CD14-positive monocyte (primary cell): ENCODE data around the gene CSNK1D. TPM values are rescaled to one million over a fixed set of nuclear protein-coding genes. Genes with fewer than 3 reads are reported as not detected.

Experiments
- DNase-seq, 3 donors: peaks; one replicate each; pipeline ENCODE4 v3.0.0-alpha.2; 2011 to 2022
- H2AFZ ChIP-seq: 2 replicates; pipeline ENCODE4 v1.6.0; 2012; ENCODE audit warnings: mild to moderate bottlenecking, low read depth, low read length, inconsistent platforms; ENCODE audit not compliant: insufficient read depth, poor library complexity, severe bottlenecking
- H3K27ac ChIP-seq, 2 donors: 1 replicate in 1 of 2; 2 replicates in 1 of 2; pipeline ENCODE4 v1.5.1; 2012 to 2013; ENCODE audit warnings: low read length in 2 of 2, control low read depth in 1 of 2, inconsistent platforms in 1 of 2, low read depth in 1 of 2, mild to moderate bottlenecking in 1 of 2
- H3K27me3 ChIP-seq, 2 donors: one replicate each; pipeline versions ENCODE4 v1.6.0 to v1.6.1; 2011 to 2013; ENCODE audit warnings: low read length in 2 of 2; ENCODE audit not compliant: control insufficient read depth in 2 of 2, insufficient read depth in 2 of 2
- H3K36me3 ChIP-seq, 2 donors: replicated peaks in 1 of 2; 1 replicate in 1 of 2; 2 replicates in 1 of 2; pipeline versions ENCODE4 v1.5.1 to v1.6.1; 2012 to 2013; ENCODE audit warnings: low read length in 2 of 2, control low read depth in 1 of 2, inconsistent platforms in 1 of 2, mild to moderate bottlenecking in 1 of 2; ENCODE audit not compliant: insufficient read depth in 2 of 2, control insufficient read depth in 1 of 2
- H3K4me1 ChIP-seq, 2 donors: 1 replicate in 1 of 2; 2 replicates in 1 of 2; pipeline versions ENCODE4 v1.5.1 to v1.6.1; 2012 to 2013; ENCODE audit warnings: low read length in 2 of 2, control low read depth in 1 of 2, inconsistent platforms in 1 of 2, mild to moderate bottlenecking in 1 of 2, moderate library complexity in 1 of 2; ENCODE audit not compliant: insufficient read depth in 2 of 2, control insufficient read depth in 1 of 2
- H3K4me2 ChIP-seq: replicated peaks from 2 replicates; pipeline ENCODE3; 2012; ENCODE audit warnings: low read length, moderate library complexity, mild to moderate bottlenecking; ENCODE audit not compliant: poor library complexity, severe bottlenecking; ENCODE audit errors: extremely low read depth
- H3K4me3 ChIP-seq, 3 experiments: fragments of 200-600 bp in 1 of 3; sonication (generic) in 1 of 3; replicated peaks in 1 of 3; 1 replicate in 2 of 3; 2 replicates in 1 of 3; pipeline ENCODE4 v1.5.1; 2011 to 2013; ENCODE audit warnings: low read length in 3 of 3, mild to moderate bottlenecking in 3 of 3, control low read depth in 2 of 3, low read depth in 2 of 3, inconsistent platforms in 1 of 3, moderate library complexity in 1 of 3
- H3K79me2 ChIP-seq: 2 replicates; pipeline ENCODE4 v1.6.0; 2012; ENCODE audit warnings: mild to moderate bottlenecking, control low read depth, inconsistent platforms, low read length, moderate library complexity; ENCODE audit not compliant: insufficient read depth
- H3K9ac ChIP-seq: 2 replicates; pipeline ENCODE4 v1.6.0; 2017; ENCODE audit warnings: low read length, mild to moderate bottlenecking; ENCODE audit not compliant: insufficient read depth, poor library complexity, severe bottlenecking
- H3K9me3 ChIP-seq, 2 donors: replicated peaks in 1 of 2; 1 replicate in 1 of 2; 2 replicates in 1 of 2; pipeline versions ENCODE4 v1.5.1 to v1.6.1; 2012 to 2013; ENCODE audit warnings: low read length in 2 of 2, control low read depth in 1 of 2; ENCODE audit not compliant: control insufficient read depth in 1 of 2, insufficient read depth in 1 of 2
- H4K20me1 ChIP-seq: 2 replicates; pipeline ENCODE4 v1.6.0; 2012; ENCODE audit warnings: mild to moderate bottlenecking, low read length, control low read depth, moderate library complexity; ENCODE audit not compliant: insufficient read depth
- H3K27ac Mint-ChIP-seq, 7 donors: one replicate each; pipeline ENCODE4 v1.8.0; 2020; ENCODE audit warnings: mild to moderate bottlenecking in 7 of 7, mixed read lengths in 7 of 7, moderate library complexity in 6 of 7, inconsistent platforms in 2 of 7
- H3K27me3 Mint-ChIP-seq, 3 donors: one replicate each; pipeline ENCODE4 v1.8.0; 2021 to 2022; ENCODE audit warnings: low read depth in 3 of 3, mild to moderate bottlenecking in 3 of 3, mixed read lengths in 3 of 3, moderate library complexity in 3 of 3, inconsistent platforms in 1 of 3
- H3K36me3 Mint-ChIP-seq, 2 donors: one replicate each; pipeline ENCODE4 v1.8.0; 2020; ENCODE audit warnings: mixed read lengths in 2 of 2, inconsistent platforms in 1 of 2, mild to moderate bottlenecking in 1 of 2
- H3K4me1 Mint-ChIP-seq: one replicate; pipeline ENCODE4 v1.8.0; 2020; ENCODE audit warnings: mild to moderate bottlenecking, mixed read lengths
- H3K4me3 Mint-ChIP-seq, 2 donors: one replicate each; pipeline ENCODE4 v1.8.0; 2020; ENCODE audit warnings: mild to moderate bottlenecking in 2 of 2, mixed read lengths in 2 of 2, moderate library complexity in 1 of 2
- H3K9me3 Mint-ChIP-seq, 7 donors: one replicate each; pipeline ENCODE4 v1.8.0; 2020 to 2022; ENCODE audit warnings: mixed read lengths in 7 of 7, mild to moderate bottlenecking in 6 of 7, moderate library complexity in 6 of 7, inconsistent platforms in 2 of 7
- WGBS: methylation state at CpG from one replicate; pipeline ENCODE4 v1.1.5; 2013; ENCODE audit warnings: missing lambda C conversion rate; ENCODE audit not compliant: insufficient coverage; 5-methylcytosine and 5-hydroxymethylcytosine counted together
- intact Hi-C, 2 donors: fragments of 100-400 bp; cut with micrococcal nuclease; formaldehyde crosslinking; loops; one replicate each; pipeline versions ENCODE4 v1.15.0 to v1.15.1; 2023
- polyA plus RNA-seq, 3 donors: library from polyadenylated mRNA; depleted of rRNA in 1 of 3; unstranded in 2 of 3; stranded (reverse) in 1 of 3; fragments of 300-500 nt in 2 of 3; fragments of >200 nt in 1 of 3; fragmentation: Illumina TruSeq in 2 of 3; gene quantifications; 1 replicate in 2 of 3; 2 replicates in 1 of 3; pipeline ENCODE4 v1.2.3, GENCODE V29; 2012 to 2021
- TF ChIP-seq, protein P1 (sequence below): fragments of 200-600 bp; IDR thresholded peaks from one replicate; pipeline ENCODE4 v1.8.0; 2022; ENCODE audit warnings: antibody characterized with exemption, mild to moderate bottlenecking

Gene CSNK1D
- polyA plus RNA-seq, 3 donors, result 47.0 to 299 (median 60.9) TPM

- H3K27me3 Mint-ChIP-seq, result peaks cover 0 to 1% (median 0%) of the 10 kb centered on the region in 3 donors
- peaks cover 99 to 100% of the 10 kb centered on the region in 2 donors for H3K4me1 ChIP-seq
These were observed 34.9 kb downstream of the CSNK1D start for GRCh38 chr17:82238472-82239201.

More at GRCh38 chr17:82238472-82239201, 34.9 kb downstream of the CSNK1D start:
- Histone ChIP-seq H3K36me3 (peaks cover 42 to 64% of the 10 kb centered on the region in 2 donors), H3K27ac (peak overlapping the region; percentile 26 to 60), H3K9me3 (no peaks in the 10 kb centered on the region), H2AFZ (no peak overlapping the region), H3K4me3 (peak overlapping the region in 2 of 3 experiments; percentile 6 to 55), H4K20me1 (peaks cover 100% of the 10 kb centered on the region), H3K4me2 (peak overlapping the region; percentile 70), H3K9ac (peak overlapping the region; percentile 23), H3K27me3 (no peaks in the 10 kb centered on the region), H3K79me2 (peaks cover 88% of the 10 kb centered on the region)
- WGBS, result 20% methylated on average over 27 of the region's 33 CpGs
- Mint-ChIP-seq H3K4me1 (peaks cover 95% of the 10 kb centered on the region), H3K36me3 (peaks cover 23 to 58% of the 10 kb centered on the region in 2 donors), H3K27ac (peak overlapping the region; percentile 73 to 88 (median 84)), H3K4me3 (peak overlapping the region; percentile 58 to 86), H3K9me3 (no peaks in the 10 kb centered on the region)
- TF ChIP-seq, protein P1, sequence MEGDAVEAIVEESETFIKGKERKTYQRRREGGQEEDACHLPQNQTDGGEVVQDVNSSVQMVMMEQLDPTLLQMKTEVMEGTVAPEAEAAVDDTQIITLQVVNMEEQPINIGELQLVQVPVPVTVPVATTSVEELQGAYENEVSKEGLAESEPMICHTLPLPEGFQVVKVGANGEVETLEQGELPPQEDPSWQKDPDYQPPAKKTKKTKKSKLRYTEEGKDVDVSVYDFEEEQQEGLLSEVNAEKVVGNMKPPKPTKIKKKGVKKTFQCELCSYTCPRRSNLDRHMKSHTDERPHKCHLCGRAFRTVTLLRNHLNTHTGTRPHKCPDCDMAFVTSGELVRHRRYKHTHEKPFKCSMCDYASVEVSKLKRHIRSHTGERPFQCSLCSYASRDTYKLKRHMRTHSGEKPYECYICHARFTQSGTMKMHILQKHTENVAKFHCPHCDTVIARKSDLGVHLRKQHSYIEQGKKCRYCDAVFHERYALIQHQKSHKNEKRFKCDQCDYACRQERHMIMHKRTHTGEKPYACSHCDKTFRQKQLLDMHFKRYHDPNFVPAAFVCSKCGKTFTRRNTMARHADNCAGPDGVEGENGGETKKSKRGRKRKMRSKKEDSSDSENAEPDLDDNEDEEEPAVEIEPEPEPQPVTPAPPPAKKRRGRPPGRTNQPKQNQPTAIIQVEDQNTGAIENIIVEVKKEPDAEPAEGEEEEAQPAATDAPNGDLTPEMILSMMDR, result no peak
- intact Hi-C loops, result loop anchor here (10.0 kb wide), 2 partner anchors 56 to 204 kb away; partner anchors contain the start of genes DCXR (in 1 of the 2) and RAC3 (in 1 of the 2)
- DNase-seq, result peak; percentile 73 to 79 (median 74)
